Body of pancreas (tissue), 4 donors: ENCODE results near the gene TMEM106C. TPM values are rescaled to one million over a fixed set of nuclear protein-coding genes. Genes with fewer than 3 reads are reported as not detected.

Source experiments
- ATAC-seq: fragments of 150-250 bp; one replicate; pipeline ENCODE4 v1.9.1; 2016
- DNase-seq, 4 donors: peaks; one replicate each; pipeline ENCODE4 v3.0.0-alpha.2; 2019
- H3K27ac ChIP-seq, 4 donors: fragments of 200-600 bp; sonication (generic); 1 replicate in 3 of 4; 2 replicates in 1 of 4; pipeline versions ENCODE4 v1.5.1 to v1.6.1; 2016 to 2019; ENCODE audit warnings: mild to moderate bottlenecking in 1 of 4, mixed read lengths in 1 of 4, moderate library complexity in 1 of 4
- H3K27me3 ChIP-seq, 2 donors: fragments of 200-600 bp; sonication (generic); one replicate each; pipeline ENCODE4 v1.6.0; 2016; ENCODE audit warnings: mild to moderate bottlenecking in 1 of 2
- H3K36me3 ChIP-seq, 2 donors: fragments of 200-600 bp; sonication (generic); replicated peaks in 1 of 2; 2 replicates each; pipeline ENCODE4 v1.5.1; 2016; ENCODE audit warnings: low read depth in 2 of 2; ENCODE audit not compliant: insufficient read depth in 1 of 2
- H3K4me1 ChIP-seq: fragments of 200-600 bp; sonication (generic); one replicate; pipeline ENCODE4 v1.6.0; 2016
- H3K4me3 ChIP-seq, 2 donors: fragments of 200-600 bp; sonication (generic); 1 replicate in 1 of 2; 2 replicates in 1 of 2; pipeline ENCODE4 v1.5.1; 2016 to 2019
- H3K9me3 ChIP-seq, 3 donors: fragments of 200-600 bp; sonication (generic); 1 replicate in 2 of 3; 2 replicates in 1 of 3; pipeline ENCODE4 v1.5.1; 2016
- POLR2A ChIP-seq, 3 donors: fragments of 450-650 bp; IDR thresholded peaks; one replicate each; pipeline ENCODE4 v1.6.1; 2016; ENCODE audit warnings: antibody characterized with exemption in 3 of 3, mild to moderate bottlenecking in 2 of 3
- WGBS, 2 donors: methylation state at CpG; one replicate each; pipeline ENCODE4 v1.1.5; 2017; 5-methylcytosine and 5-hydroxymethylcytosine counted together
- intact Hi-C: fragments of 100-400 bp; cut with DNase I; formaldehyde crosslinking; loops from one replicate; pipeline ENCODE4 v1.15.1; 2023
- total RNA-seq, 2 donors: library from RNA; depleted of rRNA; stranded (reverse); fragments of >200 nt; gene quantifications; one replicate each; pipeline ENCODE4 v1.1.0, GENCODE V29; 2016
- TF ChIP-seq, protein P1 (sequence below), 7 experiments: fragments of 450-650 bp in 4 of 7; fragments of 200-600 bp in 3 of 7; sonication (generic) in 3 of 7; IDR thresholded peaks; one replicate each; pipeline ENCODE4 v1.5.1; 2016 to 2019; ENCODE audit warnings: antibody characterized with exemption in 7 of 7

The TMEM106C gene
- total RNA-seq, 2 donors from 2014 or later, result 38.2 to 47.0 TPM

DNA sequence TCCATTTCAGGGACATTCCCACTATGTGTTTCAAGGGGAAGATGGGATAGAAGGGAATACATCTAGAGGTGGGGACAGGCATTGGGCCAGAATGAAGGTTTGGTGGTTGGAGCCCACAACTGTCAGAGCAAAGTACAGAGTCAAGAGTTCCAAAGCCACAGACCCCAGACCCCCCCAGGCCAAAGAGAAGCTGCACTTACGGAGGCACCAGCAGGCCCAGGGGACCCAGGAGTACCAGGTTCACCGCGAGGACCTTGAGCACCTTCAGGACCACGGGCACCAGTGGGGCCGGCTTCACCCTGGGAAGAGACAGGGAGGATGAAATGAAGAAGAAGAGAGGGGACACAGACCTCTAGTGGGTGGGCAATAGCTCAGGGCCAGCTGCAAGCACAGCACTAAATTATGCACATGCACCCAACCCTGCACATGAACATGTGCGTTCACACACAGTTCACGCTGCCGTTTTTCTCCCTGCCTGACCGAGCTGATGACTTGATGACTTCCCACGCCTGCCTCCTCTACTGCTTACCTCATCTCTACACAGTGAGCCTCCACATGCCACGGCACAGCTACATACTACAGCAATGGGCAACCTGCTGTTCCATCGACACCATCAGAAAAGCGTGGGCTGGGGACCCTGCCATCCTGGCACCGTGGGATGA is 24.1 kb downstream of the TMEM106C start:
- intact Hi-C loops, result no loop called here
- no peak overlapping the region for H3K4me3 ChIP-seq
- peak in 1 of 4 donors; percentile 6 for DNase-seq
- H3K27ac ChIP-seq, result no peak overlapping the region
- H3K36me3 ChIP-seq, result no peaks in the 10 kb centered on the region
- 74 to 80% methylated on average over 14 of the region's 14 CpGs for WGBS, 2 donors
- TF ChIP-seq, protein P1, sequence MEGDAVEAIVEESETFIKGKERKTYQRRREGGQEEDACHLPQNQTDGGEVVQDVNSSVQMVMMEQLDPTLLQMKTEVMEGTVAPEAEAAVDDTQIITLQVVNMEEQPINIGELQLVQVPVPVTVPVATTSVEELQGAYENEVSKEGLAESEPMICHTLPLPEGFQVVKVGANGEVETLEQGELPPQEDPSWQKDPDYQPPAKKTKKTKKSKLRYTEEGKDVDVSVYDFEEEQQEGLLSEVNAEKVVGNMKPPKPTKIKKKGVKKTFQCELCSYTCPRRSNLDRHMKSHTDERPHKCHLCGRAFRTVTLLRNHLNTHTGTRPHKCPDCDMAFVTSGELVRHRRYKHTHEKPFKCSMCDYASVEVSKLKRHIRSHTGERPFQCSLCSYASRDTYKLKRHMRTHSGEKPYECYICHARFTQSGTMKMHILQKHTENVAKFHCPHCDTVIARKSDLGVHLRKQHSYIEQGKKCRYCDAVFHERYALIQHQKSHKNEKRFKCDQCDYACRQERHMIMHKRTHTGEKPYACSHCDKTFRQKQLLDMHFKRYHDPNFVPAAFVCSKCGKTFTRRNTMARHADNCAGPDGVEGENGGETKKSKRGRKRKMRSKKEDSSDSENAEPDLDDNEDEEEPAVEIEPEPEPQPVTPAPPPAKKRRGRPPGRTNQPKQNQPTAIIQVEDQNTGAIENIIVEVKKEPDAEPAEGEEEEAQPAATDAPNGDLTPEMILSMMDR (IDR thresholded peaks at IDR 0.05), result no peak
- no peak for TF ChIP-seq POLR2A (IDR thresholded peaks at IDR 0.05)
- H3K4me1 ChIP-seq, result no peaks in the 10 kb centered on the region
- H3K9me3 ChIP-seq, result no peaks in the 10 kb centered on the region
- no peaks in the 10 kb centered on the region for H3K27me3 ChIP-seq
- ATAC-seq, result no peak

DNA sequence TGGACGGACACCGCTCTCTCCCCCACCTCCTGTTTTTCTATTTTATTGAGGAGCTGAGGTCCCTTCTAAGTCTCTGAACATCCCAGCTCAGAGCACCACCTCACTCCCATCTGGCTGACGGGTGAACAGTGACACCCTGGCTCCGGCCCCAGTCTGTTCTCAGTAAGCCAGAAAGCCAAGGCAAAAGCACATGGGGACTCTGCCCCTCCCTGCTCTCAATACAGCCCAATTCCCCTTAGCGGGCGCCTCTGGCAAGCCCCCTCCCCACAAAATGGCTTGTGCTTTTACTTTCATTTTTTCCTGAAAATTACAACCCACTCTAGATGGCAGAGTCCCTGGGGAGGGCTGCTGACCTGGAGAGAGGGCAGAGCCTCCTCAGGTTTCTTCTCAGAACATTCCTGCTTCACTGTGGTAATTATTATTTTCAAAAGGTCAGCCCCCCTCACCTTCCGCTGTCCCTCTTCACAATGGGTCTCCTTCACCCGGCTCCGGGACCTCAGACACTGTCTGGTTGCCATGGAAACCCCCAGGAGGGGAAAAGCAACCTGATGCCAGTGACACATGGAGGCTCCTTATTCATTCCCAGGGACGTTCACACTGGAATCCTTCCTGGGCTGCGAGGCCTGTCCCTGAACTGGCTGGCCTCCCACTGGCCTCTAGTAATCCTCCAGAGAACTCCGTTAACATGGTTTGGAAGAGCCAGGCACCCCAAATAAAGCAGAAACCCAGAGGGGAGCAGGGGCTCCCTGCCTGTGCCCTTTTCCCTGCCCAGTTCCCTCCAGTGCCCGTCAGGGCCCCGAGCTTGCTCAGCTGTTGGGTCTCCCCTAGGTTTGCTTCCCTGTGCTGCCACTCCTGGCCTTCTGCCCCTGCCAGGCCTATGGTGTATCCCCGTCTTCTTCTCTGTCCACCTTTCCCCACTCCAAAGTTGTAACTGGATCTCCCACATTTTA is 25.0 kb downstream of the TMEM106C start:
- WGBS, 2 donors, result 45 to 57% methylated on average over 14 to 15 of the region's 15 CpGs
- Histone ChIP-seq H3K27me3 (no peaks in the 10 kb centered on the region), H3K9me3 (no peaks in the 10 kb centered on the region), H3K4me1 (no peaks in the 10 kb centered on the region), H3K4me3 (no peak overlapping the region), H3K36me3 (no peaks in the 10 kb centered on the region), H3K27ac (no peak overlapping the region)
- intact Hi-C loops, result no loop called here
- DNase-seq (peak in 1 of 4 donors; percentile 3), ATAC-seq (no peak)
- TF ChIP-seq POLR2A (IDR thresholded peaks at IDR 0.05), result no peak
- TF ChIP-seq, protein P1 (IDR thresholded peaks at IDR 0.05), result no peak

DNA sequence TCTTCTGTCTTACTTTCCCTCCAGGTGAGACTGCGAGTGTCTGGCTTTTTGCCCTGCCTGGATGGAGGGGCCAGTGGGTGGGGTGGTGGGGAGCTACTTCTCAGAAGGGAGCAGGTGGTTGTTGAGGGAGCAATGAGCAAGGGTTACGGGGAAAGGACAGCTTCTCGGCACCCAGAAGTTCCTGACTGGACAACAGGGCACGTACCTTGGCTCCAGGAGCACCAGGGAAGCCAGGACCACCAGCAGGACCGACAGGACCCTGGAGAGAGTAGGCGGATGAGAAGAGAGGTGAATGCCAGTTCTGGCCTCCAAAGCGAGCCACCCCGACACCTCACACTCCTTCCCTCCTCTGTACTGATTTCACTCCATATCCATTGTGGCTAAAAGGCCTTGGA is 25.6 kb downstream of the TMEM106C start:
- 80 to 82% methylated on average over 8 of the region's 8 CpGs for WGBS, 2 donors
- Histone ChIP-seq H3K27ac (no peak overlapping the region), H3K27me3 (no peaks in the 10 kb centered on the region), H3K9me3 (no peaks in the 10 kb centered on the region), H3K4me1 (no peaks in the 10 kb centered on the region), H3K4me3 (no peak overlapping the region), H3K36me3 (no peaks in the 10 kb centered on the region)
- peak in 1 of 4 donors; percentile 6 for DNase-seq
- ATAC-seq, result no peak
- intact Hi-C loops, result no loop called here
- TF ChIP-seq POLR2A (IDR thresholded peaks at IDR 0.05), result no peak
- TF ChIP-seq, protein P1 (IDR thresholded peaks at IDR 0.05), result no peak

DNA sequence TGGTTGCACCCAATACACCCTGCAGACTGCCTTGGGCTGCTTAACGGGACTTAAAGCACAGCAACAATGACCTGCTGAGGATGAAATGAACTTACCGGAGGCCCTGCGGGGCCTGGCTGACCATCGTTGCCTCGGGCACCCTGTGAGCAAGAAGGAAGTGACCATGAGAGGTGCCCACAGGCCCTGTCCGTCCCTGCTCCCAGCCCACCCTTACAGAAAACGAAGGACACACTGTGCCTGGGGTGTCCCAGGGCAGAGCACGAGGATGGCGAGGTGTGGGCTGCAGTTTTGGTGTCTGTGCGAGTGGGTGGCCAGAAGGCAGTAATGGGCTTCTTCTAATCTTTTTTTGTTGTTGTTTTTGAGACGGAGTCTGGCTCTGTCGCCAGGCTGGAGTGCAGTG is 26.3 kb downstream of the TMEM106C start:
- H3K4me3 ChIP-seq, result no peak overlapping the region
- WGBS, 2 donors, result 83 to 84% methylated on average over 11 to 12 of the region's 12 CpGs
- peak in 1 of 4 donors; percentile 1 for DNase-seq

More for the DNA sequence above, 26.3 kb downstream of the TMEM106C start:
- no peaks in the 10 kb centered on the region for H3K36me3 ChIP-seq
- intact Hi-C loops, result no loop called here
- no peaks in the 10 kb centered on the region for H3K4me1 ChIP-seq
- no peak for ATAC-seq
- no peak for TF ChIP-seq POLR2A (IDR thresholded peaks at IDR 0.05)
- TF ChIP-seq, protein P1 (IDR thresholded peaks at IDR 0.05), result no peak
- H3K27me3 ChIP-seq, result no peaks in the 10 kb centered on the region
- no peak overlapping the region for H3K27ac ChIP-seq
- H3K9me3 ChIP-seq, result no peaks in the 10 kb centered on the region
